ENCODE data around the gene MESP2. TPM values are rescaled to one million over a fixed set of nuclear protein-coding genes. Genes with fewer than 3 reads are reported as not detected.

MESP2 gene
- not detected for polyA plus RNA-seq (ENCODE audit: low read depth in 6 of 6)

GRCh38 chr15:89776274-89777072, at the start of gene MESP2:
TSS of gene MESP2 (plus strand) at chr15:89776332. CDS start at chr15:89776358, 26 bp downstream.
- peaks cover 16 to 36% (median 25%) of the 10 kb centered on the region in 3 donors for H3K27me3 Mint-ChIP-seq
- no peaks in the 10 kb centered on the region for H3K9me3 Mint-ChIP-seq
- peak within 1 kb of the TSS; percentile 43 to 76 (median 62) for H3K4me3 Mint-ChIP-seq
- ATAC-seq (ENCODE audit: low read depth in 2 of 2) (peak; percentile 41 to 58), DNase-seq (peak; percentile 43)
- no peaks in the 10 kb centered on the region for H3K36me3 Mint-ChIP-seq
- H3K27ac Mint-ChIP-seq = no peak within 1 kb of the TSS
- peaks cover 5 to 13% (median 8%) of the 10 kb centered on the region in 3 donors for H3K4me1 Mint-ChIP-seq

- Mint-ChIP-seq H3K27me3 (peaks cover 19 to 24% (median 20%) of the 10 kb centered on the region in 3 donors), H3K9me3 (peaks cover 0 to 10% (median 5%) of the 10 kb centered on the region in 7 donors), H3K36me3 (no peaks in the 10 kb centered on the region), H3K27ac (no peak overlapping the region), H3K4me1 (no peaks in the 10 kb centered on the region), H3K4me3 (no peak overlapping the region)
- ATAC-seq (ENCODE audit: low read depth in 2 of 2) (no peak), DNase-seq (no peak)
Measured at GRCh38 chr15:89728254-89728653, 47.9 kb upstream of the MESP2 start.

GRCh38 chr15:89731275-89731674, 44.9 kb upstream of the MESP2 start:
- Mint-ChIP-seq H3K9me3 (no peaks in the 10 kb centered on the region), H3K4me3 (no peak overlapping the region), H3K4me1 (no peaks in the 10 kb centered on the region), H3K27ac (no peak overlapping the region), H3K36me3 (no peaks in the 10 kb centered on the region), H3K27me3 (peaks cover 31 to 46% (median 38%) of the 10 kb centered on the region in 3 donors)
- ATAC-seq (ENCODE audit: low read depth in 2 of 2) (no peak), DNase-seq (no peak)

- H3K27ac Mint-ChIP-seq = no peak overlapping the region
Measured at GRCh38 chr15:89732451-89733172, 43.5 kb upstream of the MESP2 start.

GRCh38 chr15:89735773-89736172, 40.4 kb upstream of the MESP2 start:
- H3K27me3 Mint-ChIP-seq = peaks cover 28 to 52% (median 44%) of the 10 kb centered on the region in 3 donors
- no peak overlapping the region for H3K4me3 Mint-ChIP-seq
- ATAC-seq (ENCODE audit: low read depth in 2 of 2) (no peak), DNase-seq (no peak)
- H3K4me1 Mint-ChIP-seq = peaks cover 0 to 3% (median 2%) of the 10 kb centered on the region in 3 donors
- no peak overlapping the region for H3K27ac Mint-ChIP-seq
- no peaks in the 10 kb centered on the region for H3K36me3 Mint-ChIP-seq
- H3K9me3 Mint-ChIP-seq = no peaks in the 10 kb centered on the region

More at GRCh38 chr15:89732451-89733172, 43.5 kb upstream of the MESP2 start:
- no peak for ATAC-seq (ENCODE audit: low read depth in 2 of 2)
- Mint-ChIP-seq H3K4me1 (no peaks in the 10 kb centered on the region), H3K27me3 (peaks cover 24 to 47% (median 46%) of the 10 kb centered on the region in 3 donors), H3K9me3 (no peaks in the 10 kb centered on the region), H3K4me3 (peak overlapping the region in 1 of 8 donors; percentile 56), H3K36me3 (no peaks in the 10 kb centered on the region)
- DNase-seq = no peak

GRCh38 chr15:89740137-89740536, 36.0 kb upstream of the MESP2 start:
- Mint-ChIP-seq H3K9me3 (no peaks in the 10 kb centered on the region), H3K27ac (peak overlapping the region in 1 of 6 donors; percentile 62), H3K4me1 (peaks cover 0 to 3% (median 2%) of the 10 kb centered on the region in 3 donors), H3K4me3 (peak overlapping the region in 1 of 8 donors; percentile 47), H3K27me3 (peaks cover 15 to 33% (median 26%) of the 10 kb centered on the region in 3 donors), H3K36me3 (no peaks in the 10 kb centered on the region)
- DNase-seq = peak; percentile 60
- peak; percentile 81 to 86 for ATAC-seq (ENCODE audit: low read depth in 2 of 2)

GRCh38 chr15:89743011-89743410, 33.1 kb upstream of the MESP2 start:
- H3K36me3 Mint-ChIP-seq = no peaks in the 10 kb centered on the region
- peaks cover under 1 to 9% (median 8%) of the 10 kb centered on the region in 3 donors for H3K27me3 Mint-ChIP-seq
- peaks cover 0 to 3% (median 2%) of the 10 kb centered on the region in 3 donors for H3K4me1 Mint-ChIP-seq
- DNase-seq (no peak), ATAC-seq (ENCODE audit: low read depth in 2 of 2) (no peak)
- peak overlapping the region in 1 of 8 donors; percentile 54 for H3K4me3 Mint-ChIP-seq
- no peaks in the 10 kb centered on the region for H3K9me3 Mint-ChIP-seq
- H3K27ac Mint-ChIP-seq = no peak overlapping the region

- DNase-seq = no peak
- no peak overlapping the region for H3K4me3 Mint-ChIP-seq
- no peaks in the 10 kb centered on the region for H3K36me3 Mint-ChIP-seq
- H3K4me1 Mint-ChIP-seq = peaks cover 0 to 3% (median 2%) of the 10 kb centered on the region in 3 donors
- H3K27ac Mint-ChIP-seq = peak overlapping the region in 2 of 6 donors; percentile 28 to 61
- H3K27me3 Mint-ChIP-seq = peaks cover 0 to 12% (median 8%) of the 10 kb centered on the region in 3 donors
- H3K9me3 Mint-ChIP-seq = no peaks in the 10 kb centered on the region
- no peak for ATAC-seq (ENCODE audit: low read depth in 2 of 2)
Measured at GRCh38 chr15:89743594-89743993, 32.5 kb upstream of the MESP2 start.

GRCh38 chr15:89745131-89745530, 31.0 kb upstream of the MESP2 start:
- H3K27ac Mint-ChIP-seq = no peak overlapping the region
- no peaks in the 10 kb centered on the region for H3K36me3 Mint-ChIP-seq
- no peaks in the 10 kb centered on the region for H3K9me3 Mint-ChIP-seq
- H3K4me3 Mint-ChIP-seq = no peak overlapping the region
- no peak for DNase-seq
- ATAC-seq (ENCODE audit: low read depth in 2 of 2) = no peak
- peaks cover 0 to 19% (median 13%) of the 10 kb centered on the region in 3 donors for H3K27me3 Mint-ChIP-seq
- peaks cover 2 to 7% (median 6%) of the 10 kb centered on the region in 3 donors for H3K4me1 Mint-ChIP-seq

GRCh38 chr15:89745768-89746167, 30.4 kb upstream of the MESP2 start:
- Mint-ChIP-seq H3K27me3 (peaks cover 0 to 18% (median 13%) of the 10 kb centered on the region in 3 donors), H3K4me1 (peaks cover 0 to 6% (median 6%) of the 10 kb centered on the region in 3 donors), H3K36me3 (no peaks in the 10 kb centered on the region), H3K27ac (no peak overlapping the region), H3K4me3 (no peak overlapping the region), H3K9me3 (no peaks in the 10 kb centered on the region)
- DNase-seq = no peak
- no peak for ATAC-seq (ENCODE audit: low read depth in 2 of 2)

GRCh38 chr15:89746386-89746780, 29.7 kb upstream of the MESP2 start:
- Mint-ChIP-seq H3K36me3 (no peaks in the 10 kb centered on the region), H3K4me1 (peaks cover 0 to 6% (median 6%) of the 10 kb centered on the region in 3 donors), H3K27ac (no peak overlapping the region), H3K4me3 (no peak overlapping the region), H3K9me3 (no peaks in the 10 kb centered on the region), H3K27me3 (peaks cover 0 to 18% (median 13%) of the 10 kb centered on the region in 3 donors)
- ATAC-seq (ENCODE audit: low read depth in 2 of 2) = no peak
- no peak for DNase-seq

GRCh38 chr15:89747708-89748682, 28.1 kb upstream of the MESP2 start:
- Mint-ChIP-seq H3K27me3 (peaks cover 0 to 23% (median 7%) of the 10 kb centered on the region in 3 donors), H3K4me1 (peaks cover 0 to 8% (median 6%) of the 10 kb centered on the region in 3 donors), H3K27ac (peak overlapping the region in 1 of 6 donors; percentile 50), H3K36me3 (no peaks in the 10 kb centered on the region), H3K9me3 (no peaks in the 10 kb centered on the region), H3K4me3 (peak overlapping the region in 3 of 8 donors; percentile 0 to 80 (median 25))
- ATAC-seq (ENCODE audit: low read depth in 2 of 2) (no peak), DNase-seq (no peak)

Data from naive B cell (primary cell).